Hepatocyte (in vitro differentiated cells): ENCODE results near the gene OBSL1.

Experiments used
- EZH2 ChIP-seq: fragments of 200-600 bp; sonication (generic); IDR thresholded peaks from 2 replicates; pipeline ENCODE4 v1.6.1; 2016; ENCODE audit warnings: antibody characterized with exemption, mild to moderate bottlenecking, borderline replicate concordance
- EZH2phosphoT487 ChIP-seq: fragments of 200-600 bp; sonication (generic); IDR thresholded peaks from one replicate; pipeline ENCODE4 v1.6.1; 2018; ENCODE audit warnings: antibody characterized with exemption, mild to moderate bottlenecking, low read depth, moderate library complexity; ENCODE audit not compliant: unreplicated experiment, severe bottlenecking
- TF ChIP-seq, protein P1 (sequence below): fragments of 200-600 bp; sonication (generic); IDR thresholded peaks from 2 replicates; pipeline ENCODE4 v1.5.1; 2016; ENCODE audit warnings: antibody characterized with exemption, mild to moderate bottlenecking; ENCODE audit not compliant: poor library complexity

DNA sequence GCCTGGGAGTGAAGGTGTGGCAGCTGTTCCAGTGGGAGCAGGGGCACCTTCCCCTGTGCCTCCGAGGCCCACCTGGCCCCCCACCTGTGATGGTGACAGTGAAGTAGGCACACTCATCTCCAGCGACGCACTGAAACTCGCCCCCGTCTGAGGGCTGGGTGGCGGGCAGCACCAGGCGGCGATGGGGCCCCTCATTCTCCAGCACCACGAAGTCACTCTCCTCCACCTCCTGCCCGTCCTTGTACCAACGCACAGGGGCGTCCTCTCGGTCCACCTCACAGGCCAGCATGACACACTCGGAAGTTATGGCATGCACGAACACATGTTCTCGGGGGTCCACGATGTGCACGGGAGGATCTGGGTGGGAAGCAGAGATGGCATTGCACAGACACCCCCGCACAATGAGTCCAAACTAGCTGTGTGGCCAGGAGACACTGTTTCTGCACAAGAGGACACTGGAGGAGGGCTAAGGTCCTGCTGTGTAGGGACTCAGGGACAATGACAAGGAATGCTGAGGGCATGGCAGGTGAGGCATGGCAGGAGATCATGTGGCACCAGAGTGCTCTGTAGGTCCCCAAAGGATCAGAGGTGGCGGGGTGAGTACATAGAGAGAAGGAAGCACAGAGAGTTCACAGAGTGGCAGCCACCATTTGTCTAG, 7.9 kb downstream of the OBSL1 start:
- TF ChIP-seq, protein P1, sequence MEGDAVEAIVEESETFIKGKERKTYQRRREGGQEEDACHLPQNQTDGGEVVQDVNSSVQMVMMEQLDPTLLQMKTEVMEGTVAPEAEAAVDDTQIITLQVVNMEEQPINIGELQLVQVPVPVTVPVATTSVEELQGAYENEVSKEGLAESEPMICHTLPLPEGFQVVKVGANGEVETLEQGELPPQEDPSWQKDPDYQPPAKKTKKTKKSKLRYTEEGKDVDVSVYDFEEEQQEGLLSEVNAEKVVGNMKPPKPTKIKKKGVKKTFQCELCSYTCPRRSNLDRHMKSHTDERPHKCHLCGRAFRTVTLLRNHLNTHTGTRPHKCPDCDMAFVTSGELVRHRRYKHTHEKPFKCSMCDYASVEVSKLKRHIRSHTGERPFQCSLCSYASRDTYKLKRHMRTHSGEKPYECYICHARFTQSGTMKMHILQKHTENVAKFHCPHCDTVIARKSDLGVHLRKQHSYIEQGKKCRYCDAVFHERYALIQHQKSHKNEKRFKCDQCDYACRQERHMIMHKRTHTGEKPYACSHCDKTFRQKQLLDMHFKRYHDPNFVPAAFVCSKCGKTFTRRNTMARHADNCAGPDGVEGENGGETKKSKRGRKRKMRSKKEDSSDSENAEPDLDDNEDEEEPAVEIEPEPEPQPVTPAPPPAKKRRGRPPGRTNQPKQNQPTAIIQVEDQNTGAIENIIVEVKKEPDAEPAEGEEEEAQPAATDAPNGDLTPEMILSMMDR = no peak
- no peak for TF ChIP-seq EZH2
- no peak for TF ChIP-seq EZH2phosphoT487
